GOT3 (cell line): Measurements from ENCODE around the gene FYTTD1.

Experiments used
- DNase-seq: peaks from one replicate; lab custom pipeline; 2025; ENCODE audit warnings: mixed read lengths; lab: John Stamatoyannopoulos, UW

Gene FYTTD1

GRCh38 chr3:197737749-197738462, 11.8 kb upstream of the FYTTD1 start:
- DNase-seq = no peak

GRCh38 chr3:197742787-197743186, 6.9 kb upstream of the FYTTD1 start:
- DNase-seq = no peak

- DNase-seq = no peak
Measured at GRCh38 chr3:197746209-197746608, 3.5 kb upstream of the FYTTD1 start.

- DNase-seq = no peak
Measured at GRCh38 chr3:197746801-197747237, 2.9 kb upstream of the FYTTD1 start.

- DNase-seq = no peak
Measured at GRCh38 chr3:197748597-197749314, 927 bp upstream of the FYTTD1 start.

- no peak for DNase-seq
Measured at GRCh38 chr3:197749315-197749600, 425 bp upstream of the FYTTD1 start.

- DNase-seq = no peak
Measured at GRCh38 chr3:197750396-197750831, 731 bp downstream of the FYTTD1 start.

- no peak for DNase-seq
Measured at GRCh38 chr3:197750858-197751737, 1.4 kb downstream of the FYTTD1 start.

GRCh38 chr3:197752107-197752506, 2.4 kb downstream of the FYTTD1 start:
- DNase-seq = no peak

- DNase-seq = no peak
Measured at GRCh38 chr3:197753263-197753662, 3.6 kb downstream of the FYTTD1 start.

GRCh38 chr3:197756704-197757103, 7.0 kb downstream of the FYTTD1 start:
- no peak for DNase-seq

GRCh38 chr3:197758512-197758911, 8.8 kb downstream of the FYTTD1 start:
- no peak for DNase-seq

- DNase-seq = no peak
Measured at GRCh38 chr3:197761784-197762183, 12.1 kb downstream of the FYTTD1 start.

- DNase-seq = no peak
Measured at GRCh38 chr3:197775317-197775716, 25.6 kb downstream of the FYTTD1 start.

GRCh38 chr3:197782230-197782629, 32.5 kb downstream of the FYTTD1 start:
- DNase-seq = no peak

GRCh38 chr3:197784019-197784585, 34.4 kb downstream of the FYTTD1 start:
- no peak for DNase-seq

- no peak for DNase-seq
Measured at GRCh38 chr3:197787412-197787811, 37.7 kb downstream of the FYTTD1 start.

- DNase-seq = no peak
Measured at GRCh38 chr3:197789309-197789708, 39.6 kb downstream of the FYTTD1 start.

GRCh38 chr3:197790033-197790432, 40.4 kb downstream of the FYTTD1 start:
- no peak for DNase-seq

GRCh38 chr3:197791113-197791891, 41.6 kb downstream of the FYTTD1 start, which contains the start of gene LRCH3:
Gene LRCH3, plus strand, starts transcription at chr3:197791254. Its CDS starts 25 bp downstream, at chr3:197791279.
- DNase-seq = peak; percentile 74

- DNase-seq = no peak
Measured at GRCh38 chr3:197791892-197792647, 42.4 kb downstream of the FYTTD1 start.
